GM21529 (cell line): Measurements from ENCODE around the gene HCRTR1.

Experiments
- ATAC-seq: cut with Tn5 transposase; IDR thresholded peaks from one replicate; pipeline ENCODE4 v1.9.1; 2021; ENCODE audit not compliant: unreplicated experiment

HCRTR1 gene

DNA sequence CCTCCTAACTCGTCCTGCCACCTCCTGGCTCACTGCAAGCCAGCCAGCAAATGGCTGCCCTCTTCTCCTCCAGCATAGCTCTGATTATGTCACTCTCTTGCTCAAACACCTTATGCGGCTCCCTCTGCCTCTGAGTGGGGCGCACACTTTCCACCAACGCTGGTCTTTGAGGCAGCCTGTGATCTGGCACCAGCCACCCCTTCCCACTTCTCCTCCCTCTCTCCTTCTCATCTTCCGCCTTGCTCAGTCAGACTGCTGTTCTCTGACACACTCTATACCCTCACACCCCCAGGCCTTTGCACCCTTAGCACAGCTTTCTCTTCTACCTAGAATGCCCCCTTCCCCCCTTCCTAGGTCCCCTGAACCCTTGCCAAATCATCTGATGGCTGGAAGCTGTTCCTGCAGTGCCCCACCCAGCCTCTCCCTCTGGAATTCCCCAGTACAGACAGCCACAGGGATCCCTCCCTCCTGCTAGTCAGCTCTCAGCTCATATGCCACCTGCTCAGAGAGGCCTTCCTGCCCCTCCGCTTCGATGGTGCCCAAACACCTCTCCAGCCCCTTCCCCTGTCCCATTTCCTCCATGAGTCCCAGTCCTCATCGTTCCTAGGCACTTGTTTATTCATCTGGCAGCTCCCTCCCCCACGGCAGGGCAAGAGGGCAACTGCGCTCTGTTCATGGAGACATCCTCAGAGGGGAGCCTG is 48.9 kb downstream of the HCRTR1 start:
- ATAC-seq, result no peak

DNA sequence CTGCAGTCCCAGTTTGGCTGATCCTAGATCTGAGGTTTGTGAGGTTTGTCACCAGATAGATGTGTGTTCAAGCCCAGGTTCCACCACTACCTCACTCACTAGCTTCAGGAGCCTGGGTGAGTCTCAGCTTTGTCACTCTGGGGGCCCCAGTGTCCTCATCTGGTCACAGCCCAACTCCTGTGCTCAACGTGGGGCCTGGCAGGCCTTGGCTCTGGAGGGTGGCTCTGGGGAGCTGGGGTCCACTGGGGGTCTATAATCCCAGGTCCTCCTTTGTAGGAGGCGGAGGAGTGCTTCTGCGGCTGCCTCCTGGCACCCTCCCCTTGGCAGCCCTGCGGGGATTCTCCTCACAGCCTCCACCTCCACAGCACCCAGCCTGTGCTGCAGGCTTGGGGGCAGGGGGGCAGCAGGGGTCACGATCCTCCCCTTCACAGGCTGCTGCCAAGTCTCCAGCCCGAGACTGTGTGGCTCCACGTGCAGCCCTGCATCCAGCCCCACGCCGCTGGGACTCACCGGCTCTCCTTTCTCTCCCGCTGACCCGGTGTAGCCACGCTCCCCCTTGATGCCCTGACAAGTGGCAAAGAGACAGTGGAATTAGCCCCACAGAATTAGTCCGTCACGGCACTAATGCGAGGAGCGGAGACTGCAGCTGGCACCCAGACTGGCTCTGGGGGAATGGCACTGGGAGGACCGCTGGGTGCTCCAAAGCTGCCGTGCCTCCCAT is 49.7 kb downstream of the HCRTR1 start:
- ATAC-seq, result no peak

DNA sequence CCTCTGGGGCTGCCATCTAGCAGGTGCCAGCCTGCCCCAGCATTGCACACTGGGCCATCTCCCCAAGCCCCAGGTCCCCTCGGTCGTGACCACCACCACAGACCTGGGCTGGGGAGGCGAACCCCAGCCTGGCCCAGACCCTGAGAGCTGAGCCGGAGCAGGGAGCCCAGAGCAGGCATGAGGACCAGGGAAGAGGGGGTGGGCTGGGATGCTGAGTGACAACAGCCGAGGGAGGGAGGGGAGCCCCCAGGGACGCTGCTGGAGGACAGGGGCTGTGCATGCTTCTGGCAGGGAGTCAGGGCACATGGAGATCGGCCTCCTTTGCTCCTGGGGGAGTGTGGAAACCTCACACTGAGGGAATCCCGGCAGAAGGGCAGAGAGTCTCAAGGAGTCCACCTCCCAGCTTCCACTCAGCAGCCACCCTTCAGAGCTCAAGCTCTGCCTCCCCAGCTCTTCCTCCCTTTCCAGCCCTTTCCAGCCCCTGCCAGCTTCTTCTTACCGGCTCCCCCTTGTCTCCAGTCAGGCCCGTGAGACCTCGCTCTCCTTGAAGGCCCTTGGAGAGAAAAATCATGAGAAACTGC is 50.9 kb downstream of the HCRTR1 start:
- no peak for ATAC-seq

- ATAC-seq, result no peak
These were observed 51.9 kb downstream of the HCRTR1 start for GRCh38 chr1:31669433-31669785.

DNA sequence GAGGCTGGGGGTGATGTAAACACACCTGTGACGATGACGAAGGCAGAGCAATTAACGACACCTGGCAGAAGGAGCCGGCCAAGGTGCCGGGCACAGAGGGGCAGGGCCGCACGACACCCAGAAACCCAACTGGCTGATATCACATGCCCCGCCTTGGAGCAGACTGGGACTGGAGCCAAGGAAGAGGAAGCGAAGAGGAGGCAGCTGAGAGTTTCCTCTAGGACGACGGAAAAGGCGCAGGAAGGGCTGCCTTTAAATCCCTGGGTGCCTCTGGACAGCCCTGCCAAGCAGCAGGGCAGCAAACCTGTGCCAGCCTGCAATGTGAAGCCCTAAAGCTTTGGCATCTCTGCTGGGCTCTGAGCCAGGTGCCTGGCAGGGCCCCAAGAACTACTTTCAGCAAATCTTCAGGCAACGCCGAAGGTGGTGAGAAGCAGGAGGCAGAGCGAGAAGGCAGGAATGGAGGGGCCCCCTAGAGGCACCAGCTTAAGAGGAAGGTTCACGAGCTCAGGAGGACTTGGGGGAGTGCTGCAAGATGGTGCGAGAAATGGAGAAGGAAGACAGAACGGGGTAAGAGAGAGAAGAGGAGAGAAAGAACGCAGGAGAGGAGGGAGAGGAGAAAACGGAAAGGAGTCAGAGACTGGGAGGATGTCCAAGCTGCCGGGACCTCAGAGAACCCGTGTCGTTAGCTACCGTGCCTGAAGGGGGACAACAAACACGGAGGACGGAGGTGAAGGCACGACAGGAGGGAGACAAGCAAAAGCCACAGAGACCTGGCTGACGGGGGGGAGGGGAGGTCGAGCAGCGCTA is 52.5 kb downstream of the HCRTR1 start:
- ATAC-seq, result no peak

DNA sequence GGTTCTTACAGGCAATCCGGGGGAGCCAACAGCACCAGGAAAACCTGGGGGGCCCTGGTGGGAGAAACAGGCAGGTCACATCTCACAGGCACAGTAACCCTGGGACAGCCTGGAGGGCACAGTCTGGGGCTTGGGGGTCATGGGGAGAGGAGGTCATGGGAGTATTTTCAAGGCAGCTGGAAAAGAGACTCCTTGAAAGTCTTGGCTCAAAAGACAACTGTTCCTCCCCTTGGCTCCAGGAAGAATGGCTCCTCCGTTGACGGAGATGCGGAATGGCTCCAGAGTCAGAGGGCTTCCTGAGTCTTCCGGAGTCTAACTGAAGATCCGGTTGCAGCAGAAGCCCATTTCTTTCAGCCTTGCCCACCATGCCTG is 53.1 kb downstream of the HCRTR1 start:
- ATAC-seq, result no peak

DNA sequence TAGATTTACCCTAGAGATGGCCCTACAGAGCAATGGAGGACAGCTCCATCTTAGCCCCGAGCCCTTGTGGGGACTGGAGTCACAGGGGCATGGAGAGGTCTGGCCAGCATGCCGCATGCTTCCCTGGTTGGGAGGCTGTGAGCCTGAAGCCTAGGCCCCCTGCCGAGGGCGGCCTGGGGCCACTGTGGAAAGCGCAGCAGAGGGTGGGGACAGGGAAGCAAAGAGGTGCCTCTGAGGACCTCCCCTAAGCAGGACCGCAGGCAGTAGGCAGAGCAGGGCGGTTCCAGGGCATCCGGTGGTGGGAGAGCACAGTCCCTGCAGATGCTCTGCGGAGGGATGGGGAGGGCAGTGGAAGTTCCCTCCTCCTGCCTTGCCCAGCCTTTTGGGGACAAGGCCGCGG is 53.7 kb downstream of the HCRTR1 start:
- no peak for ATAC-seq

DNA sequence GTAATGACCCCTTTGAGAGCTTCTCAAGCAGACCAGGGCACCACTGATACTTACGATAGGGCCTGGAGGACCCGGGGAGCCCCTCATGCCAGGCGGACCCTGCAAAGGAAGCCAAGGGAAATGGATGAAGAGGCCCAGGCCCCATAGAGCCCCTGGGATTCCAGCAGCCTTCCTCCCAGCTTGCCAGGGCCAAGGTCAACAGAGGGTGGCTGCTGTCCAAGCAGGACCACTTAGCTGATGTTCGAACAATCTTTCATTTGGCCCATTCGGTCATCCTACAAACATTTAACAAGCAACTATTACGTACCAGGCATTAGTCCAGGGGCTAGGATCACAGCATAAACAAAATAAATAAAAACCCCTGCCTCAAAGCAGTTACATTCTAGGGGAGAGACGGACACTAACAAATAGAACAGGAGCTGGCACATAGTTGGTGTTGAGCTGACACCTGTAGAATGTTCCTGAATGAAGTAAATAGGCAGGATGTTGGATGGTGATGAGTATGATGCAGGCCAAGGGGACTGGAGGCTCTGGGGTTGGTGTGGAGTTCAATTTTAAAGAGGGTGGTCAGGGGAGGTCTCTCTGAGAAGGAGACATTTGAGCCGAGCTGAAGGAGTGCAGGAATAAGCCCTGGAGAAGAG is 54.2 kb downstream of the HCRTR1 start:
- ATAC-seq, result no peak

- no peak for ATAC-seq
These were observed 55.5 kb downstream of the HCRTR1 start for GRCh38 chr1:31672986-31673385.

DNA sequence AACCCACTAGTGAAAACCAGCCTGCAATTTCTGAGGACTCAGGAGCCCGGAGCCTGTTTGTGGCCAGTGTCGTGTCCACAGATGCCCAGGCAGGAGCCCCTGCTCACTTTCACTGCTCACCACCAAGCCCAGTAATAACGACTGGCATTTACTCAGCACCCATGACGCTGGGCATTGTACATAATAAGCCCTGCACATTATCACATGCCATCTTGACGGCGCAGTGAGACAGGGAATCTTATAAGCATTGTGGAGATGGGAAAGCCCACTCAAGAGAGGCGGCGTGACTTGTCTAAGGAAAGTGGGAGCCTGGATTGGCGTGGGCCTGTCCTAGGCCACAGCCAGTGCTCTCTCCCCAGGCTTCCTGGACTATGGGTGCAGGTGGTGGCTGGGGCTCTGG is 55.9 kb downstream of the HCRTR1 start:
- ATAC-seq, result no peak

GRCh38 chr1:31674626-31675025 is 57.1 kb downstream of the HCRTR1 start:
- ATAC-seq, result no peak

- ATAC-seq, result no peak
These were observed 57.7 kb downstream of the HCRTR1 start for GRCh38 chr1:31675161-31675560.

DNA sequence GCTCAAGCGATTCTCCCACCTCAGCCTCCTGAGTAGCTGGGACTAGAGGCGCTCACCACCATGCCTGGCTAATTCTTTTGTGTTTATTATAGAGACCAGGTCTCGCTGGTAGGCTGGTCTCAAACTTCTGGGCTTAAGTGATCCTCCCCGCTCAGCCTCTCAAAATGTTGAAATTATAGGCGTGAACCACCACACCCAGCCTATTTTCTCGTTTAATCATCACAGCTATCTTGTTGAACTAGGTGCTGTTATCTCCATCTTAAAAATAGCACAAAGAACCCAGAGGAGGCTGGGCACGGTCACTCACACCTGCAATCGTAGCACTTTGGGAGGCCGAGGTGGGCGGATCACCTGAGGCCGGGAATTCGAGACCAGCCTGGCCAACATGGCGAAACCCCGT is 58.3 kb downstream of the HCRTR1 start:
- no peak for ATAC-seq
